ENCODE data around the gene FBLN7. TPM values are rescaled to one million over a fixed set of nuclear protein-coding genes. Genes with fewer than 3 reads are reported as not detected.

FBLN7 gene
- total and polyA plus RNA-seq, 2 experiments from 2014 or later, result 0.11 to 1.6 TPM

DNA sequence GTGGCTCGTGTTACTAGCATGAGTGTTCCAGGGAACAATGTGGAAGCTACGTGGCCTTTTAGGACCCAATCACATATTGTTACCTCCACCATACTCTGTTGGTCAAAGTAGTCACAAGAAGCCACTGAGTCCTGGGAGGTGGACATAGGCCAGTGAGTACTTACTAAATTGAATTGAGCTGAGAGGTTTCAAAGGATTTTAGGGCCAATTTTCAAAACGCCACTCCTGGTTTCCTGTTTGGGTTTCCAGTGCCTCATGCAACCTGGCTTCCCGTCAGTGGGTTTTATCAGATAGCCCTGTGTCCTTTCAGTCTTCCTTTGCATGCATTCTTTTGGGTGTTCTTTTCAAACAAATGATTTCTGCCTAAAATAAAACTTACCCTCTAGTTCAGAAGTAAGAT, 56.3 kb downstream of the FBLN7 start:
- no peaks in the 10 kb centered on the region for H3K9me2 ChIP-seq (ENCODE audit: insufficient read depth)
- H3K4me2 ChIP-seq (ENCODE audit: unreplicated experiment), result no peak overlapping the region
- H3K9ac ChIP-seq, result no peak overlapping the region
- no peaks in the 10 kb centered on the region for H3K27me3 ChIP-seq (replicated peaks; ENCODE audit: insufficient read depth)
- in situ Hi-C loops (cut with MboI), result no loop called here
- no peak overlapping the region for H3K4me3 ChIP-seq
- H3K9me3 ChIP-seq (ENCODE audit: low read depth), result no peaks in the 10 kb centered on the region
- H3K79me2 ChIP-seq (ENCODE audit: insufficient read depth), result no peaks in the 10 kb centered on the region
- H3F3A ChIP-seq (ENCODE audit: insufficient read depth), result no peaks in the 10 kb centered on the region; the same call in 1 of the 2 replicates
- H3K4me1 ChIP-seq (ENCODE audit: insufficient read depth), result no peaks in the 10 kb centered on the region
- 88 to 90% methylated on average over 4 of the region's 4 CpGs for WGBS, 2 experiments (ENCODE audit: low coverage in 1 of 2, low lambda C conversion rate in 2 of 2, missing lambda C conversion rate in 2 of 2)
- H3K36me3 ChIP-seq (ENCODE audit: low read depth), result no peaks in the 10 kb centered on the region
- H4K20me1 ChIP-seq (ENCODE audit: insufficient read depth), result no peaks in the 10 kb centered on the region
- no peak for TF ChIP-seq EZH2phosphoT487 (IDR thresholded peaks at IDR 0.05; ENCODE audit: insufficient read depth, low read depth)
- no peak for TF ChIP-seq EZH2 (IDR thresholded peaks at IDR 0.05; ENCODE audit: insufficient read depth, poor library complexity, severe bottlenecking)
- H2AFZ ChIP-seq, result no peak overlapping the region
- no peak for DNase-seq
- H3K27ac ChIP-seq, result no peak overlapping the region

DNA sequence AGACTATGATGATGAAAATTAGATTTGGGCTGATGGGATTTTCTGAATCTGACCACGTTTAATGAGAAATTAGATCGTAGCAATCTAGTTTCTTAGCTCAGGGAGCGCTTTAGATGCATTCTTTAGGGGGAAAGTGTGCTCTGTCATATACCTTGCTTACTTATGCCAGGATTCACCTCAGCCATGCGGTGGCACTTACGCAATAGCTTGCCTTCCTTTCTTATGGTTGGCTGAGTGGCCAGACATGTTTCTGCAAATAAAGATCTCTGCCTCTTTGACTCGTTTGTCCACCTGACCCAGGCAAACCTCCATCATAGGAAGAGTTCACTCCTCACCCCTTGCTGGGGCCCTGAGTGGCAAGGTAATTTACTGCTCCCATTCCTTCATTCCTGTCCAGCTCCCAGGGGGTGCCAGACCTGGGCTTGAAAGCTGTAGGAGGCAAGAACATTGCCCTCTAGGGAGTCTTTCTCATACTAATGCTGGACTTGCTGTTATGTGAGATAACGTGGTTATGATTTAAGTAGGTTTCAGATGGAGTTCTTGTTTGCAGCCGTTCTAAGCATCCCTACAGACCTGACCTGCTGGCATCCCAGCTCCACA, 57.1 kb downstream of the FBLN7 start:
- TF ChIP-seq EZH2phosphoT487 (IDR thresholded peaks at IDR 0.05; ENCODE audit: insufficient read depth, low read depth), result no peak
- no peak for TF ChIP-seq EZH2 (IDR thresholded peaks at IDR 0.05; ENCODE audit: insufficient read depth, poor library complexity, severe bottlenecking)
- no peaks in the 10 kb centered on the region for H4K20me1 ChIP-seq (ENCODE audit: insufficient read depth)
- no peaks in the 10 kb centered on the region for H3K9me2 ChIP-seq (ENCODE audit: insufficient read depth)
- H3K4me2 ChIP-seq (ENCODE audit: unreplicated experiment), result no peak overlapping the region
- no peaks in the 10 kb centered on the region for H3K4me1 ChIP-seq (ENCODE audit: insufficient read depth)
- H3K36me3 ChIP-seq (ENCODE audit: low read depth), result no peaks in the 10 kb centered on the region
- no peak overlapping the region for H2AFZ ChIP-seq
- H3K4me3 ChIP-seq, result no peak overlapping the region
- no peak overlapping the region for H3K9ac ChIP-seq
- H3F3A ChIP-seq (ENCODE audit: insufficient read depth), result no peaks in the 10 kb centered on the region; the same call in 1 of the 2 replicates
- H3K9me3 ChIP-seq (ENCODE audit: low read depth), result no peaks in the 10 kb centered on the region
- 77 to 83% methylated on average over 8 of the region's 8 CpGs for WGBS, 2 experiments (ENCODE audit: low coverage in 1 of 2, low lambda C conversion rate in 2 of 2, missing lambda C conversion rate in 2 of 2)
- H3K27me3 ChIP-seq (replicated peaks; ENCODE audit: insufficient read depth), result no peaks in the 10 kb centered on the region
- H3K27ac ChIP-seq, result no peak overlapping the region
- in situ Hi-C loops (cut with MboI), result no loop called here
- H3K79me2 ChIP-seq (ENCODE audit: insufficient read depth), result no peaks in the 10 kb centered on the region
- no peak for DNase-seq

DNA sequence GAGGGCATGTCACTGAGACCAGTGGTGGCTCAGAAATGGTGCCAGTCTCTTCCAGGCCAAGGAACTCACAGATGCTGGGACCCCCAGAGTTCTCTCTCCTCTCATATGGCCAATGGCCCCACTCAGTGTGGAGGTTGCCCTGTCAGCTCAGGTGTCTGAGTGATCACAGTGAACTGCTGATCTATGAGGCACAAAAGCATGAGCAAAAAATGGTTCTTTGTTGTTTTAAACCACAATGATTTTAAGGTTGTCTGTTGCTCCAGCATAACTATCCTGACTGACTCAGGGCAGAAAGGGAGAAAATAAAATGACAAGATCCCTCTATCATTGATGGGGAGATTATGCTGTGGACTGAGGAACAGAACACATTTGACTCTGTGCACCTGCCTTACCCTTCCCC, 57.8 kb downstream of the FBLN7 start:
- no peaks in the 10 kb centered on the region for H3K9me3 ChIP-seq (ENCODE audit: low read depth)
- H3K9ac ChIP-seq, result no peak overlapping the region
- no peaks in the 10 kb centered on the region for H3K4me1 ChIP-seq (ENCODE audit: insufficient read depth)
- no peak overlapping the region for H2AFZ ChIP-seq
- no peaks in the 10 kb centered on the region for H3K9me2 ChIP-seq (ENCODE audit: insufficient read depth)
- no peak overlapping the region for H3K4me3 ChIP-seq
- DNase-seq, result no peak
- no peaks in the 10 kb centered on the region for H4K20me1 ChIP-seq (ENCODE audit: insufficient read depth)
- in situ Hi-C loops (cut with MboI), result no loop called here
- H3K36me3 ChIP-seq (ENCODE audit: low read depth), result no peaks in the 10 kb centered on the region
- H3K4me2 ChIP-seq (ENCODE audit: unreplicated experiment), result no peak overlapping the region
- H3K27me3 ChIP-seq (replicated peaks; ENCODE audit: insufficient read depth), result no peaks in the 10 kb centered on the region
- H3K27ac ChIP-seq, result no peak overlapping the region
- no peaks in the 10 kb centered on the region for H3K79me2 ChIP-seq (ENCODE audit: insufficient read depth)
- no peaks in the 10 kb centered on the region; the same call in 1 of the 2 replicates for H3F3A ChIP-seq (ENCODE audit: insufficient read depth)
- TF ChIP-seq EZH2 (IDR thresholded peaks at IDR 0.05; ENCODE audit: insufficient read depth, poor library complexity, severe bottlenecking) (no peak), EZH2phosphoT487 (IDR thresholded peaks at IDR 0.05; ENCODE audit: insufficient read depth, low read depth) (no peak)

DNA sequence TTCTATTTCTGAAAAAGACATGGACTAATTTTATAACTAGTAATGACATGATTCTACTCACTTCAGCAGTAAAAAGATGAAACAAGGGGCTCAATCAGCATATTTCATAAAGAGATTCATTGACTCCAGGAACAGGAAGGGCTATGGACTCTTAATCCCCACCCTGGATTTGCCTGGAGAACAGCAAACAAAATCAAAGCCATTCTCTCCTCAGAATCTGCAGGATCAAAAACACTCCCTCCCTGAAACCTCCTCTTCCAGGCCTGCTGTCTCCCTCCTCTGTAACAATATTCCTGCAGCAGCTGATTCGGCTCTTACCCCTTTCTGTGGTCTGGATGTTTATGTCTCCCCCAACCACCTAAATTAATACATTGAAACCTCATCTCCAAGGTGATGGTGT, 59.7 kb downstream of the FBLN7 start:
- in situ Hi-C loops (cut with MboI), result no loop called here
- Histone ChIP-seq H3K9me2 (ENCODE audit: insufficient read depth) (no peaks in the 10 kb centered on the region), H3K27ac (no peak overlapping the region), H3F3A (ENCODE audit: insufficient read depth) (no peaks in the 10 kb centered on the region; the same call in 1 of the 2 replicates), H3K9ac (no peak overlapping the region), H3K36me3 (ENCODE audit: low read depth) (no peaks in the 10 kb centered on the region), H3K9me3 (ENCODE audit: low read depth) (no peaks in the 10 kb centered on the region), H2AFZ (no peak overlapping the region), H3K4me1 (ENCODE audit: insufficient read depth) (no peaks in the 10 kb centered on the region), H3K4me3 (no peak overlapping the region), H3K4me2 (ENCODE audit: unreplicated experiment) (no peak overlapping the region), H3K79me2 (ENCODE audit: insufficient read depth) (no peaks in the 10 kb centered on the region), H3K27me3 (replicated peaks; ENCODE audit: insufficient read depth) (no peaks in the 10 kb centered on the region), H4K20me1 (ENCODE audit: insufficient read depth) (no peaks in the 10 kb centered on the region)
- no peak for DNase-seq
- no peak for TF ChIP-seq EZH2phosphoT487 (IDR thresholded peaks at IDR 0.05; ENCODE audit: insufficient read depth, low read depth)
- TF ChIP-seq EZH2 (IDR thresholded peaks at IDR 0.05; ENCODE audit: insufficient read depth, poor library complexity, severe bottlenecking), result no peak
- WGBS, 2 experiments (ENCODE audit: low coverage in 1 of 2, low lambda C conversion rate in 2 of 2, missing lambda C conversion rate in 2 of 2), result 97 to 100% methylated on average over 1 of the region's 1 CpG

DNA sequence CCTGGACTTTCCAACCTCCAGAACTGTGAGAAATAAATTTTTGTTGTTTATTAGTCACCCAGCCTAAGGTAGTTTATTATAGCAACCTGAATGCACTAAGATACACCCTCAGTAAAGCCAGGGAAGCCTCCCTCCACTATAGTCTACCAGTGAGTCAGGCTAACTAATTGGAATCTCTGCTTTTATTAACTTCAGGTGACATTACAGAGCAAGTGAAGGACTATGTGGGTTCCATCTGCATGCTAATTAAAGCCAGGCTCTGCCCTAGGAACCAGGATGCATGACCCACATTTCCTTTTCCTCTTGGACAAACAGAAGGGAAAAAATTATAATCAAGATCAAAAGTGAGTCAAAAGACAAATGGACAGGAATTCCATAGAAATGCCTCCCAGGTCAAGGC, 60.6 kb downstream of the FBLN7 start:
- in situ Hi-C loops (cut with MboI), result no loop called here
- TF ChIP-seq EZH2 (IDR thresholded peaks at IDR 0.05; ENCODE audit: insufficient read depth, poor library complexity, severe bottlenecking) (no peak), EZH2phosphoT487 (IDR thresholded peaks at IDR 0.05; ENCODE audit: insufficient read depth, low read depth) (no peak)
- no peak overlapping the region for H3K9ac ChIP-seq
- H3K79me2 ChIP-seq (ENCODE audit: insufficient read depth), result no peaks in the 10 kb centered on the region
- DNase-seq, result peak; percentile 45
- H2AFZ ChIP-seq, result no peak overlapping the region
- H3K9me2 ChIP-seq (ENCODE audit: insufficient read depth), result no peaks in the 10 kb centered on the region
- no peak overlapping the region for H3K4me2 ChIP-seq (ENCODE audit: unreplicated experiment)
- H3F3A ChIP-seq (ENCODE audit: insufficient read depth), result no peaks in the 10 kb centered on the region; the same call in 1 of the 2 replicates
- no peaks in the 10 kb centered on the region for H3K4me1 ChIP-seq (ENCODE audit: insufficient read depth)
- H3K27ac ChIP-seq, result no peak overlapping the region
- no peak overlapping the region for H3K4me3 ChIP-seq
- no peaks in the 10 kb centered on the region for H3K36me3 ChIP-seq (ENCODE audit: low read depth)
- H3K27me3 ChIP-seq (replicated peaks; ENCODE audit: insufficient read depth), result no peaks in the 10 kb centered on the region
- H3K9me3 ChIP-seq (ENCODE audit: low read depth), result no peaks in the 10 kb centered on the region
- no peaks in the 10 kb centered on the region for H4K20me1 ChIP-seq (ENCODE audit: insufficient read depth)
